GM21515 (cell line): Measurements from ENCODE around the gene ANKRD40CL.

Source experiments
- ATAC-seq: cut with Tn5 transposase; IDR thresholded peaks from one replicate; pipeline ENCODE4 v1.9.1; 2021; ENCODE audit not compliant: unreplicated experiment

The ANKRD40CL gene

DNA sequence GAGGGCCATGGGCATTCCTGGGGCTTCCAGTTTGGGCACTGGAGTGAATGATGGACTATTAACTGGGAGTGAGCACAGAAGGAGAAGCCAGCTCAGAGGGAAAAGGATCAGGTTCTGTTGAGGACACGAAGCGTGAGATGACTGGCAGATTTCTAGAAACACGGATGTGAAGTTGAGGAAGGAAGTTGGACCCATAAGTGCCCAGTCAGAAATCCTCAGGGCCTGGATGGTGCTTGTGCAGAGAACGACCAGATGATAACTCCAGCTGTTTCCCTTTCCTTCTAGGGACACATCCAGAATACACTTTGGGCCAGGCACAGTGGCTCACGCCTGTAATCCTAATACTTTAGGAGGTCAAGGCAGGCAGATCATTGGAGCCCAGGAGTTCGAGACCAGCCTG is 23.3 kb upstream of the ANKRD40CL start:
- ATAC-seq = no peak

- ATAC-seq = no peak
Measured at GRCh38 chr17:50787106-50787505, 19.8 kb upstream of the ANKRD40CL start.

DNA sequence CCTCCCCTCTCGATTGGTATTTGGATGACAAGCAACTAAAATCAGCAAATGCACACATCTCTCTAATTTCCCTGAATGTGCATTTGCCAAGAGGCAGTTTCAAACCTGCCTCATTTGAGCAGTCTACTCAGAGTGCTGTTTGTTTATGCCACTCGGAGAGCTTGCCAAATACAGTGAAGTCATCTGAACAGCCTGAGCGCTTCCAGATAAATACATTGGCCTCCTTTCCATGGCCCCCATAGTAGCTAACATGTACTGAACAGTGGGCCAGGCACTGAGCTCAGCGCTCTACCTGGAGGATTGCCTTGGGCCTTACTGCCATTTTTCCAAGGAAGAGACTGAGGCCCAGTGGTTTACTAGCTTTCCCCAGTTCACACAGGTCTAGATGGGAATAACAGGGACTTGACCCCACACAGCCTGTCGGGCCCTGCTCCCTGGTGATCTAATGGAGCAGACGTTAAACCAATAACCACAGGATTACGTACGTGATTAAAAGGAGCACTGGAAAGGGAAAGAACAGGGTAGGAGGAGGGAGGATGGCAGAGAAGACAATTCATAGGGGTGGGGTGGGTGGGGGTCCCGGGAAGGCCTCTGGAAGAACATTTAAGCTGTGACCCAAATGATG is 18.7 kb upstream of the ANKRD40CL start:
- no peak for ATAC-seq

DNA sequence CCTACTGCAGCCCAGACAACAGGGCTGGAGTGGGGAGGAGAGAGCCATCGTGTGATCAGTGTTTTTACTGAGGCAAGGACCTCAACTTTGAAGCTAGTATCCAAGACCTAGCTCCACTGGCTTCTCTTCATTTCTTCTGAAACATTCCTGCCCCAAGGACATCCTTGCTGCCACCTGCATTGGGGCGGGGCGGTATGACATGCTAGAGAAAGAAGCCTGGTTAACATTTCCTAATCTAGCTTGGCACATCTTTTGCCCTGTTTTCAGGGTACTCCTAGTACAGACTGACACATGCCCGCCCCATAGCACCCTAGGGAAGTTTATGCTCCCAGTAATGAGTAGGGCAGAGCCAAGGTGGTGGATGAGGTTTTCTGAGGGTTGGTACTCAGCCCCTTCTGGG is 17.8 kb upstream of the ANKRD40CL start:
- no peak for ATAC-seq

- no peak for ATAC-seq
Measured at GRCh38 chr17:50783905-50784304, 16.6 kb upstream of the ANKRD40CL start.

- peak; percentile 55 for ATAC-seq
Measured at GRCh38 chr17:50783193-50783660, 15.9 kb upstream of the ANKRD40CL start.

GRCh38 chr17:50781167-50781566 is 13.8 kb upstream of the ANKRD40CL start:
- no peak for ATAC-seq

DNA sequence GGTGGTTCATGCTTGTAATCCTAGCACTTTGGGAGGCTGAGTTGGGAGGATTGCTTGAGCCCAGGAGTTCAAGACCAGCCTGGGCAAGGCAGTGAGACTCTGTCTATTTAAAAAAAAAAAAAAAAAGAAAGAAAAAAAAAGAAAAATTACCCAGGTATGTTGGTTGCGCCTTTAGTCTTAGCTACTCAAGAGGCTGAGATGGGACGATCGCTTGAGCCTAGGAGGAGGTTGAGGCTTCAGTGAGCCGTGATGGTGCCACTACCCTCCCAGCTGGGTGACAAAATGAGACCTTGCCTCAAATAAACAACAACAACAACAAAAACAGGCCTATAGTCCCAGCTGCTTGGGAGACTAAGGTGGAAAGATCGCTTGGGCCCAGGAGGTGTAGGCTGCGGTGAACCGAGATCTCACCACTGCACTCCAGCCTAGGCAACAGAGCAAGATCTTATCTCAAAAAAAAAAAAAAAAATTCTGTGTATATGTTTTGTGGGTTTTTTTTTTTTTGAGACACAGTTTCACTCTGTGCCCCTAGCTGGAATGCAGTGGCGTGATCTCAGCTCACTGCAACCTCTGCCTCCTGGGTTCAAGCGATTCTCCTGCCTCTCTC is 12.5 kb upstream of the ANKRD40CL start:
- no peak for ATAC-seq

DNA sequence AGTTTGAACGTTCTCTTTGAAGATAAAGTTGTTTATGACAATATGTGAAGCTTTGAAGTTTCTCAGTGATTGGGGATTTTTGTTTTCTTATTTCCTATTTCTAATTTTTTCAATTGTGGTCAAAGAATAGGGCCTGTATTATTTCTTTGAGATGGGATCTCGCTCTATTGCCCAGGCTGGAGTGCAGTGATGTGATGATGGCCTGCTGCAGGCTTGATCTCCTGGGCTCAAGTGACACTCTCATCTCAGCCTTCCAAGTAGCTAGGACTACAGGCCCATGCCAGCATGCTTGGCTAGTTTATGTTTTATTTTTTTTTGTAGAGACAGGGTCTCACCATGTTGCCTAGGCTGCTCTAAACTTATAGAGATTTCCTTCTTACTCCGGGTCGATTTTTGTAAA is 11.7 kb upstream of the ANKRD40CL start:
- ATAC-seq = no peak

GRCh38 chr17:50778471-50778870 is 11.2 kb upstream of the ANKRD40CL start:
- ATAC-seq = no peak

GRCh38 chr17:50775926-50776325 is 8.6 kb upstream of the ANKRD40CL start:
- no peak for ATAC-seq

- ATAC-seq = no peak
Measured at GRCh38 chr17:50774225-50774803, 7.0 kb upstream of the ANKRD40CL start.

DNA sequence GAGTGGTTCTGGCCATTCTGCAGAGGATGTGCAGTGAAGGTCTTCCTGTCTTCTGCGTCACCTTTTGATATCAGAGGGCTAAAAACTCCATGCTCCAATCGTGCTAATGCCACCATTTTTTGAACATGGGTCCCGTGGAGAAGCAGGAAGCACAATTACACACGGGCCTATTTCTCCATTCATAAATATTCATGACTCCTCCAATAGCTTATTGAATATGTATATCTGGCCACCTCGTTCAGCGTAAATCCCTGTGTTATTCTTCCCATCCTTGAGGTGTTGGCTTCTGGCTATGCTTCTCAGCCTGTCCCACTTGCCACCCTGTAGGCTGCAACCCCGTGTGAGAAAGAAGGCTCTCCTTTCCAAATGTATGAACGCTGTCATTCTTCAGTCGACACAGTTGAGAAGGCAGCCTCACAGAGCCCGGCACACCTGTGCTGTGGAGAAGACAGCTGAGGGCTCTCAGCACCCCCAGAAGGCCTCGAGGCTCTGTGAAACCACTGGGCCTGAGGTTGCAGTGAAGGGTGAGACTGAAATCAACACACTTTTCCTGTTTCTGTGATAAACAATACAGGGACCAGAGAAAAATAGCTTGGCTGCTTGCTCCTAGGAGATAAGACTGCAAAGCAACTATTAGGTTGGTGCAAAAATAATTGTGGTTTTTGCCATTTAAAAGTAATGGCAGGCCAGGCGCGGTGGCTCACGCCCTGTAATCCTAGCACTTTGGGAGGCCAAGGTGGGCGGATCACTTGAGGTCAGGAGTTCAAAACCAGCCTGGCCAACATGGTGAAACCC is 4.9 kb upstream of the ANKRD40CL start:
- peak; percentile 94 for ATAC-seq

DNA sequence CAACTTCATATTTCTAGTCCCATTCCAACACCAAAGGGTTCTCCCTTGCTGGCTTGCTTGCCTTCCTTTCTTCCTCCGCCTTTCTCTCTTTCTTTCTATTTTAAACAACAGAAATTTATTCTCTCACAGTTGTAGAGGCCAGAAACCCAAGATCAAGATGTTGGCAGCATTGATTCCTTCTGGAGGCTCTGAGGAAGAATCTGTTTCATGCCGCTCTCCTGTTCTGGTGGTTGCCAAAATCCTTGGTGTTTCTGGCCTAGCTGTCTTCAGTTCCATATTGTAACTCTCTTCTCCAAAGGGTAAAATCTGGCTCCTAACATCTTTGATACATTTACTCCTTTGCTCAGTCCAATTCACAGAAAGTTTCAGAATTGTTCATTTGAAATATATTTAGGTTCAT is 3.0 kb upstream of the ANKRD40CL start:
- no peak for ATAC-seq

DNA sequence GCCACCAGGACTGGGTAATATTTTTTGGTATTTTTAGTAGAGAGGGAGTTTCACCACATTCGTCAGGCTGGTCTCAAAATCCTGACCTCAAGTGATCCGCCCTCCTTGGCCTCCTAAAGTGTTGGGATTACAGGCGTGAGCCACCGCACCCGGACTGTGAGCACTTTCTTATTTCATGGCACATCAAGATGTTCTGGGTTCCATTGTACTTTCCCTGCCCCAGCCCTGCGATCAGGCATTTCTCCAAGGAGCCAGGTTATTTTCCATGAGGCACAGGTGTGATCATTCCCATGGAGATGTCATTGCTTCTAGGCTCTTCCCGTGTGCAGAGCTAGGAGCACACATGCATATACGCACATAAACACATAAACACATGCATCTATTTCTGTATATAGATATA is 2.6 kb upstream of the ANKRD40CL start:
- ATAC-seq = no peak

DNA sequence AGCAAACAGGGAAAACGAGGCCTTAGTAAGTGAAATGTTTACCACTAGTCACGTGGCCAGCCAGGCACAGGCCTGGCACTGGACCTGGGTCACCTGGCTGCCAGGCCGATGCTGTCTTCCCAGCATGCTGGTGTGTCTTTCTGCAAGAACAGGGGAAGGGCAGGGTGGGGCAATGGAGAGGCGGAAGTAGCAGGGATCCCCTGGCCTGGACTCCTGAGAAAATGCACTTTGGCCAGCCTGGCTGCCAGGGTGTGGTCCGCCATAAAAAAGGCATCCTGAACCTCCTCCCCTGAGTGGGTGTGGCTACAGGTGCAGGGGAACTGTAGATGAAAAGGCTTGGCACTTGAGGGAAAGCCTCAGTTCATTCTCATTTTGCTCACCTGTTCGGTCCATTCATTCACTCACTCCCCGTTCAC is 1.0 kb upstream of the ANKRD40CL start:
- no peak for ATAC-seq

DNA sequence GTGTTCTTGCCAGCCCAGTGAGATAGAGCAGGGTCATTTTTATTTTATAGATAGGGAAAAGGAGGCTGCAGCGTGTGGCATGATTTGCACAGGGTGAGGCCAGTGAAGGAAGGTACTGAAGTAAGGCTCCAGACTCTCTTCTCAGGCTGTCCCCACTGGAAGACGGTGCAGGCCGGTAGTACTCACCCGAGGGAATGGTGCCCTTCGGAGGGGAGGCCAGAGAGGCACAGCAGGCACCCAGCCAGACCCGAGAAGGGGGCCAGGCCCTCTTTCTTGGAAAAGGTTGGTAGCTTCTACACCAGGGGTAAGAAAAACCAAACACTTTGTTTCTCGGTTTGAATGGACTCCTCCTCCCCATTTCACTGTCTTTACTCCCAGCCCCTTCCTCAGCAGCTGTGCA is 288 bp downstream of the ANKRD40CL start:
- no peak for ATAC-seq

DNA sequence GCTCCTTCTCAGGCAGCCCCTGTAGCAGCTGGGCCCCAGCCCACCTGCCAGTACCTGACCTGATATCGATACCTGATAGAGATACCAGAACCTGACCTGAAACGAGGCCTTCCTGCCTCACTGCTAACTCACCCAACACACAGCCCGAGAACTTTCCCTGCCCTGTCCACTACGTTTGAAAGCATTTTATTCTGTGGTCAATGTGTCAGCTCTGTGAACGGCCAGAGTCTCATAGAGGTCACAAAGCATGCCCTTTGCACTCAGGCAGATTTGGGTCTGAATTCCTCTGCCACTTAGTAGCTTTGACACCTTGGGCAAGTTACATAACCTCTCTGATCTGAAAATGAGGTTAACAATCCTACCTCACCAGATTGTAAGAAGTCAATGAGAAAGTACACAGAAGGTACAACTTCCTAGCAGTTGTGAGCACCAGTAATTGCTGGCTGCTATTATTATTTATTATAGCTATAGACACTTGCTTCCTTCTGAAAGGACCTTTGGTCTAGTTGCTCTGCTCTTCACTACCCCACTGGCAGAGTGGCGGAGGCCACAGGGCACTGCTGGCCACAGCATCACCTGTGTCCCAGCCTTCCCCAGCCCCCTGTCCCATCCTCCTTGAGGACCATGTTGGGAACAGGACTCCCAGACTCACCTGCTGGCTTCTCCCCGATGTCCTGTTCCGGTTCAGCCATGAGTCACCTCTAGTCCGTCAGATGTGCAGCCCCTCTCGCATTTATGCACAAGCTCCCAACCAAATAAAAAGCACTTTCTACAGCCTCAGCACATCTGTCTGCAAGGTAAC is 895 bp downstream of the ANKRD40CL start:
- no peak for ATAC-seq

GRCh38 chr17:50765454-50766221 is 1.7 kb downstream of the ANKRD40CL start:
- peak; percentile 47 for ATAC-seq

DNA sequence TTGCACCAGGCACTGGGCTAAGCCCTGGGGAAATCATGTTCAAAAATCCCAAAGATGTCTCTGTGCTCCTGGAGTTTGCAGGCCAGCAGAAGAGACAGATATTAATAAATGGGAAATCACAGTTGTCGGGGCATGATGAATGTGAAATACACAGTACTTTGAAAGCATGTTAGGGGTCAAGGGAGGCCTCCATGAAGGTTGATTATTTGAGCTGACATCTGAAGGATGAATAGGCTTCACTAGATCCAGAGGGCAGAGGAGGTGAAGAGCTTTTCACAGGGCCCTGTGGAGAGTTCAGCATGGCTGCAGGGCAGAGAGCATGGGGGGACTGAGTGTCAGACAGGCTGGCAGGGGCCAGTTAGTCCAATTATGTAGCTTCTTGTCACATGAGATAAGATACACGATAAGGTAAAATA is 2.6 kb downstream of the ANKRD40CL start:
- no peak for ATAC-seq
